HG03095 (cell line): ENCODE data around the gene OSBP2.

Experiments used
- ATAC-seq: cut with Tn5 transposase; IDR thresholded peaks from one replicate; pipeline ENCODE4 v1.9.1; 2021; ENCODE audit warnings: moderate library complexity; ENCODE audit not compliant: unreplicated experiment

OSBP2 gene

GRCh38 chr22:30955153-30955552, 260.5 kb downstream of the OSBP2 start:
- ATAC-seq, result no peak
